Activated T-cell treated with anti-CD3 and anti-CD28 coated beads, Interleukin-2, amount 50 U/mL, for 72 hours (primary cell): ENCODE results near the gene MOCOS. TPM values are rescaled to one million over a fixed set of nuclear protein-coding genes. Genes with fewer than 3 reads are reported as not detected.

Source experiments
- ATAC-seq, 2 donors: fragments of 150-1000 bp; cut with Tn5 transposase; replicated peaks in 1 of 2; 2 replicates each; pipeline ENCODE4 v1.10.0; 2021; ENCODE audit warnings: moderate library complexity in 2 of 2, mild to moderate bottlenecking in 1 of 2
- DNase-seq, 2 donors: peaks; one replicate each; pipeline ENCODE4 v3.0.0; 2021 to 2022; ENCODE audit warnings: mixed read lengths in 1 of 2
- H3K27ac Mint-ChIP-seq: one replicate; pipeline ENCODE4 v1.8.0; 2022; ENCODE audit warnings: mild to moderate bottlenecking, moderate library complexity, mixed read lengths
- H3K27me3 Mint-ChIP-seq: one replicate; pipeline ENCODE4 v1.8.0; 2022; ENCODE audit warnings: low read depth, mixed read lengths
- H3K36me3 Mint-ChIP-seq, 2 donors: one replicate each; pipeline ENCODE4 v1.8.0; 2022; ENCODE audit warnings: mixed read lengths in 2 of 2, mild to moderate bottlenecking in 1 of 2; ENCODE audit not compliant: insufficient read depth in 2 of 2
- H3K4me1 Mint-ChIP-seq: one replicate; pipeline ENCODE4 v1.8.0; 2022; ENCODE audit warnings: low read depth, mixed read lengths
- H3K4me3 Mint-ChIP-seq, 2 donors: one replicate each; pipeline ENCODE4 v1.8.0; 2022; ENCODE audit warnings: mild to moderate bottlenecking in 2 of 2, mixed read lengths in 2 of 2, moderate library complexity in 2 of 2
- H3K9me3 Mint-ChIP-seq, 2 donors: one replicate each; pipeline ENCODE4 v1.8.0; 2022; ENCODE audit warnings: mixed read lengths in 2 of 2
- total RNA-seq, 2 donors: library from RNA; stranded (reverse); gene quantifications; one replicate each; pipeline ENCODE4 v1.2.3, GENCODE V29; 2022

MOCOS gene
- total RNA-seq, 2 donors from 2014 or later, result 0.22 to 1.2 TPM

DNA sequence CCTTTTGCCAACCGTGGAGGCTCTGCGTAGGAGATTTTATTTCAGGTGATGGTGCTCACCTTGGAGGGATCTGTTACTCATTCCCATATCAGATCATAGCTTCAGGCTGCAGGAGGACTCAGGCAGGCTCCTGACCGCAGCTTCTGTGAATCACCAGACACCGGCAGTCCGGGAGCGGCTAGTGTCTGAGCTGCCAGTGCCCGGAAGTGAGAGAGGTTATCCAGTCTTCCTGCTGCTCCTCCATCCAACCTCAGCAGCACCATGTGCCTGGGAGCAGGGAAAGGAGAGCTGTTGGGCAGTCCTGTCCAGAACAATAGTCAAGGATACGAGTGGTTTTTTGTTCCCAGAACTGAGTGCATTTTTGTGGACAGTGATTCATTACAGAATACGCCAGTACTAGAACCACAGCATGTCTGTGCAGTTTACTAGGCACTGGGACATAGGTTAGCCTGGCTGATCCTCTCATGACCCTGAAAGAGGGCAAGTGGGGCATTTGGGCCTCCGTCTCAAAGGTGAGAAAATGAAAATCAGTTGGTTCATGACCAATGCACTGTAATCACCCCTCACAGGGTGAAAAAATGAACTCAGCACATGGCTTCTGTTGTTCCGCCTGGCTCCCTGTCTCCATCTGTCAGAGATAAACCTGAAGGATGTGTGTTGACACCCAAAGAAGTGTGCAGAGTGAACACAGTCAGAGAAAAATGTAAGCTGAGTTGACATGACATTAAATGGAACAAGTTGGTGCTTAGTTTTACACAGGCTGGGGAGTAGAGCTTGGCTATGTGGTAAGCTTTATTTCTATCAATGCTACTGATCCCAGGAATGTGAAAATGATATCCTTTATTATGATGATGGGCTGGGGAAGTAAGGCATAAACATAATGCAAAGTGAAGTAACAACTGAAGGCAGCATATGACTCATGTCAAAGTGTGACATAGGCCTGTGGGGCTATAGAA is 122.4 kb downstream of the MOCOS start:
- H3K4me1 Mint-ChIP-seq, result no peaks in the 10 kb centered on the region
- H3K27me3 Mint-ChIP-seq, result peaks cover 53% of the 10 kb centered on the region
- DNase-seq (no peak), ATAC-seq (no peak)
- H3K27ac Mint-ChIP-seq, result no peak overlapping the region
- no peaks in the 10 kb centered on the region for H3K36me3 Mint-ChIP-seq
- H3K9me3 Mint-ChIP-seq, result no peaks in the 10 kb centered on the region
- no peak overlapping the region for H3K4me3 Mint-ChIP-seq

GRCh38 chr18:36311026-36311570 is 123.8 kb downstream of the MOCOS start:
- peaks cover 39% of the 10 kb centered on the region for H3K27me3 Mint-ChIP-seq
- H3K4me3 Mint-ChIP-seq, result no peak overlapping the region
- H3K27ac Mint-ChIP-seq, result no peak overlapping the region
- no peaks in the 10 kb centered on the region for H3K9me3 Mint-ChIP-seq
- no peaks in the 10 kb centered on the region for H3K4me1 Mint-ChIP-seq
- H3K36me3 Mint-ChIP-seq, result no peaks in the 10 kb centered on the region
- no peak for DNase-seq
- no peak for ATAC-seq

GRCh38 chr18:36312806-36313395 is 125.6 kb downstream of the MOCOS start:
- DNase-seq (no peak), ATAC-seq (no peak)
- no peak overlapping the region for H3K4me3 Mint-ChIP-seq
- H3K27ac Mint-ChIP-seq, result no peak overlapping the region
- H3K27me3 Mint-ChIP-seq, result peaks cover 27% of the 10 kb centered on the region
- H3K36me3 Mint-ChIP-seq, result no peaks in the 10 kb centered on the region
- no peaks in the 10 kb centered on the region for H3K4me1 Mint-ChIP-seq
- peaks cover under 1 to 2% of the 10 kb centered on the region in 2 donors for H3K9me3 Mint-ChIP-seq

GRCh38 chr18:36314098-36314497 is 126.8 kb downstream of the MOCOS start:
- no peak overlapping the region for H3K27ac Mint-ChIP-seq
- H3K4me3 Mint-ChIP-seq, result no peak overlapping the region
- peaks cover 4 to 8% of the 10 kb centered on the region in 2 donors for H3K36me3 Mint-ChIP-seq
- peaks cover 6 to 10% of the 10 kb centered on the region in 2 donors for H3K9me3 Mint-ChIP-seq
- H3K27me3 Mint-ChIP-seq, result peaks cover 27% of the 10 kb centered on the region
- ATAC-seq (no peak), DNase-seq (no peak)
- no peaks in the 10 kb centered on the region for H3K4me1 Mint-ChIP-seq

- no peak for ATAC-seq
- Mint-ChIP-seq H3K4me1 (no peaks in the 10 kb centered on the region), H3K4me3 (no peak overlapping the region), H3K36me3 (peaks cover 4 to 9% of the 10 kb centered on the region in 2 donors), H3K27me3 (peaks cover 30% of the 10 kb centered on the region), H3K27ac (no peak overlapping the region), H3K9me3 (peaks cover 10 to 11% of the 10 kb centered on the region in 2 donors)
- no peak for DNase-seq
Observed at GRCh38 chr18:36314754-36315153, 127.5 kb downstream of the MOCOS start.

DNA sequence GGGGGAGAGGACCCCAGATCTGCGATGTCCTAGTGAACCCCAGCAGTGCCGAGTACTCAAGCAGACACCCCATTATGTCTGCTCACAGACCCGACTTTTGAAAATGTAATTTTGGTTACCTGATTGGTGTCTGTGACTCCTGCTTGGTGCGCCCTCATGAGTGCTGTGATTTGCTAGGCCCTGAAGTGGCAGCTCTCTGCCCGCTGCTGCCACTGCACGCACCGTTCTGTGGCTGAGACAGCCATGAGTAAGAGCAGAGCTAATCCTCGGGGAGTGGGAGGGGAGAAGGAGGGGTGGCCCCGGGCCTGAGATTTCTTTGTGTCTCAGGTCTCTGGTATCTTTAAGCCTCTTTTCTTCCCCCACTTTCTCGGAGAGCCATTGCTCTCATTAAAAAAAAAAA is 128.4 kb downstream of the MOCOS start:
- Mint-ChIP-seq H3K4me1 (no peaks in the 10 kb centered on the region), H3K9me3 (peaks cover 11% of the 10 kb centered on the region in 2 donors), H3K36me3 (peaks cover 4 to 9% of the 10 kb centered on the region in 2 donors), H3K4me3 (no peak overlapping the region), H3K27ac (no peak overlapping the region), H3K27me3 (peaks cover 35% of the 10 kb centered on the region)
- DNase-seq (no peak), ATAC-seq (no peak)

DNA sequence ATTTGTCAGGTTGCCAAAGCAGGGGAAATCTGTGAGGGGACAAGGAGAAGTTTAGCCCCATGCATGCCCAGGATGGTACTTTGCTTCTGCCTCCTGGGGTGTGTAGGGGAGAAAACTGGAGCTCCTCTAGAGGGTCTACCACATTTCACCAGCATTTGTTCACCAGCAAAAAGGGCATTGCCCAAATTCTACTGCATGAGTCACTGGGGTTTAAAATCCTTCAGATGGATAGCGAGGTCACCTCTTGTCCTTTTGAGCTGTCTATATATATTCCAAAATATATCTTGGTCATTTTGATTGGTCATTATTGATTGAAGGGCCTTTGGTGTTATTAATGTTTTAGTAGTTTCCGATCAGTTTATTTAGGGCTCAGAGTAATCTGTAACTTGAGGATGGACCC is 128.9 kb downstream of the MOCOS start:
- ATAC-seq (no peak), DNase-seq (no peak)
- no peak overlapping the region for H3K4me3 Mint-ChIP-seq
- H3K4me1 Mint-ChIP-seq, result no peaks in the 10 kb centered on the region
- peaks cover 4 to 9% of the 10 kb centered on the region in 2 donors for H3K36me3 Mint-ChIP-seq
- peaks cover 38% of the 10 kb centered on the region for H3K27me3 Mint-ChIP-seq
- H3K27ac Mint-ChIP-seq, result no peak overlapping the region
- peaks cover 11% of the 10 kb centered on the region in 2 donors for H3K9me3 Mint-ChIP-seq

Other genes starting within 250 kb of the MOCOS start
- gene RPRD1A, start 119.9 kb upstream of the MOCOS start, total RNA-seq, result 10 to 100 TPM; 30.6 to 31.1 TPM
- gene SLC39A6, start 58.2 kb upstream of the MOCOS start, total RNA-seq, result 10 to 100 TPM; 25.4 to 27.5 TPM
- 100 to 1,000 TPM; 107 TPM for gene ELP2, start 57.6 kb upstream of the MOCOS start, total RNA-seq
- gene FHOD3, start 110.2 kb downstream of the MOCOS start, total RNA-seq, result under 1 TPM in 1 of 2 donors, not detected in 1; 0.28 TPM